Neural progenitor cell (in vitro differentiated cells): ENCODE measurements around the gene ATP2B3. TPM values are rescaled to one million over a fixed set of nuclear protein-coding genes. Genes with fewer than 3 reads are reported as not detected.

ENCODE experiments used
- DNase-seq: peaks from one replicate; pipeline ENCODE4 v3.0.0-alpha.2; 2016; ENCODE audit warnings: low spot score
- H2AFZ ChIP-seq: fragments of 200-600 bp; sonication (generic); replicated peaks from 2 replicates; pipeline ENCODE4 v1.6.1; 2016; ENCODE audit warnings: antibody characterized with exemption
- H3F3A ChIP-seq: fragments of 200-600 bp; sonication (generic); 2 replicates; pipeline ENCODE4 v1.6.1; 2016; ENCODE audit warnings: antibody characterized with exemption, low read depth
- H3K27ac ChIP-seq: fragments of 200-600 bp; sonication (generic); 2 replicates; pipeline ENCODE4 v1.5.1; 2016; ENCODE audit warnings: mild to moderate bottlenecking
- H3K27me3 ChIP-seq: fragments of 200-600 bp; sonication (generic); 2 replicates; pipeline ENCODE4 v1.6.1; 2016; ENCODE audit warnings: mild to moderate bottlenecking, moderate library complexity
- H3K36me3 ChIP-seq: fragments of 200-600 bp; sonication (generic); 2 replicates; pipeline ENCODE4 v1.5.1; 2016
- H3K4me1 ChIP-seq: fragments of 200-600 bp; sonication (generic); 2 replicates; pipeline ENCODE4 v1.6.1; 2016; ENCODE audit warnings: mixed run types
- H3K4me2 ChIP-seq: fragments of 200-600 bp; sonication (generic); 2 replicates; pipeline ENCODE4 v1.6.1; 2016
- H3K4me3 ChIP-seq: fragments of 200-600 bp; sonication (generic); 2 replicates; pipeline ENCODE4 v1.5.1; 2016
- H3K79me2 ChIP-seq: fragments of 200-600 bp; sonication (generic); 2 replicates; pipeline ENCODE4 v1.6.1; 2016; ENCODE audit warnings: low read depth
- H3K9ac ChIP-seq: fragments of 200-600 bp; sonication (generic); 2 replicates; pipeline ENCODE4 v1.6.1; 2016
- H3K9me3 ChIP-seq: fragments of 200-600 bp; sonication (generic); 2 replicates; pipeline ENCODE4 v1.5.1; 2016; ENCODE audit warnings: low read depth
- H4K20me1 ChIP-seq: fragments of 200-600 bp; sonication (generic); 2 replicates; pipeline ENCODE4 v1.6.1; 2016; ENCODE audit warnings: low read depth
- H3K27ac Mint-ChIP-seq: 3 replicates; pipeline ENCODE4 v1.8.0; 2021; ENCODE audit warnings: mixed read lengths
- H3K27me3 Mint-ChIP-seq: 2 replicates; pipeline ENCODE4 v1.8.0; 2022; ENCODE audit warnings: low read depth, mild to moderate bottlenecking, inconsistent platforms, moderate library complexity, mixed read lengths; ENCODE audit not compliant: insufficient read depth
- H3K36me3 Mint-ChIP-seq: 3 replicates; pipeline ENCODE4 v1.8.0; 2021; ENCODE audit warnings: mixed read lengths
- H3K4me1 Mint-ChIP-seq: 3 replicates; pipeline ENCODE4 v1.8.0; 2021; ENCODE audit warnings: mixed read lengths
- H3K4me3 Mint-ChIP-seq: 3 replicates; pipeline ENCODE4 v1.8.0; 2021; ENCODE audit warnings: mild to moderate bottlenecking, moderate library complexity, mixed read lengths
- H3K9me3 Mint-ChIP-seq: 3 replicates; pipeline ENCODE4 v1.8.0; 2020; ENCODE audit warnings: mixed read lengths
- EZH2 ChIP-seq: fragments of 200-600 bp; sonication (generic); IDR thresholded peaks from 2 replicates; pipeline ENCODE4 v1.6.1; 2017; ENCODE audit warnings: antibody characterized with exemption, mild to moderate bottlenecking, moderate library complexity
- EZH2phosphoT487 ChIP-seq: fragments of 200-600 bp; sonication (generic); IDR thresholded peaks from 2 replicates; pipeline ENCODE4 v1.6.1; 2017; ENCODE audit warnings: antibody characterized with exemption
- total RNA-seq: library from RNA; depleted of rRNA; stranded (reverse); fragments of >200 nt; gene quantifications from 2 replicates; pipeline ENCODE4 v1.2.3, GENCODE V29; 2015; ENCODE audit warnings: low replicate concordance
- TF ChIP-seq, protein P1 (sequence below): fragments of 200-600 bp; sonication (generic); IDR thresholded peaks from 2 replicates; pipeline ENCODE4 v1.5.1; 2017; ENCODE audit warnings: antibody characterized with exemption, mild to moderate bottlenecking

The ATP2B3 gene
- total RNA-seq, 1 donor from 2014 or later: not detected

DNA sequence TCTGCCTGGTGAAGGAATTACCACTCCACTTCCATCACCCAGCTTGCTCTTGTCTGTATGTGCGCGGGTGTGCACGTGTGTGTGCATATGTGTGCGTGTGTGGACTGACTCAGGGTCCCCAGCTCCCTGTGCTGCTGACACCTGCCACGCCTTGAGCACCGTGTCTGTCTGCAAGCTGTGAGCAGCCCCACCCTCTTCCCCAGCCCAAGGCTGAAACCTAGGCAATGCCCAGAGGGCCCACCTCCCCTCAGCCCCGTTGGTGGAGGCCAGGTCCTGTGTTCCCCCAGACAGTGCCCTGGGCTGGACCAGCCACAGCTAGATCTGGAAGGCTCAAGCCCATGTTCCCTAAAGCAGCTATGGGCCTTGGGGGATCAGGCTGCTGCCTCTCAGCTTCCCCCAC, 83.5 kb downstream of the ATP2B3 start:
- no peak for DNase-seq
- Mint-ChIP-seq H3K4me3 (peak overlapping the region; percentile 85), H3K27ac (no peak overlapping the region), H3K9me3 (peaks cover 43% of the 10 kb centered on the region), H3K36me3 (peaks cover 3% of the 10 kb centered on the region), H3K27me3 (peaks cover 11% of the 10 kb centered on the region), H3K4me1 (peaks cover 17% of the 10 kb centered on the region)
- TF ChIP-seq EZH2phosphoT487 (no peak), EZH2 (no peak)
- TF ChIP-seq, protein P1, sequence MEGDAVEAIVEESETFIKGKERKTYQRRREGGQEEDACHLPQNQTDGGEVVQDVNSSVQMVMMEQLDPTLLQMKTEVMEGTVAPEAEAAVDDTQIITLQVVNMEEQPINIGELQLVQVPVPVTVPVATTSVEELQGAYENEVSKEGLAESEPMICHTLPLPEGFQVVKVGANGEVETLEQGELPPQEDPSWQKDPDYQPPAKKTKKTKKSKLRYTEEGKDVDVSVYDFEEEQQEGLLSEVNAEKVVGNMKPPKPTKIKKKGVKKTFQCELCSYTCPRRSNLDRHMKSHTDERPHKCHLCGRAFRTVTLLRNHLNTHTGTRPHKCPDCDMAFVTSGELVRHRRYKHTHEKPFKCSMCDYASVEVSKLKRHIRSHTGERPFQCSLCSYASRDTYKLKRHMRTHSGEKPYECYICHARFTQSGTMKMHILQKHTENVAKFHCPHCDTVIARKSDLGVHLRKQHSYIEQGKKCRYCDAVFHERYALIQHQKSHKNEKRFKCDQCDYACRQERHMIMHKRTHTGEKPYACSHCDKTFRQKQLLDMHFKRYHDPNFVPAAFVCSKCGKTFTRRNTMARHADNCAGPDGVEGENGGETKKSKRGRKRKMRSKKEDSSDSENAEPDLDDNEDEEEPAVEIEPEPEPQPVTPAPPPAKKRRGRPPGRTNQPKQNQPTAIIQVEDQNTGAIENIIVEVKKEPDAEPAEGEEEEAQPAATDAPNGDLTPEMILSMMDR: no peak
- Histone ChIP-seq H3K9ac (no peak overlapping the region), H3K79me2 (peaks cover 20% of the 10 kb centered on the region), H4K20me1 (peaks cover 5% of the 10 kb centered on the region), H2AFZ (no peak overlapping the region), H3K27ac (no peak overlapping the region), H3K4me2 (no peak overlapping the region), H3F3A (no peaks in the 10 kb centered on the region), H3K4me3 (no peak overlapping the region), H3K27me3 (peaks cover 4% of the 10 kb centered on the region), H3K9me3 (no peaks in the 10 kb centered on the region), H3K4me1 (no peaks in the 10 kb centered on the region), H3K36me3 (no peaks in the 10 kb centered on the region)

- TF ChIP-seq, protein P1: no peak
- TF ChIP-seq EZH2 (no peak), EZH2phosphoT487 (no peak)
- peaks cover 14% of the 10 kb centered on the region for H3K27me3 Mint-ChIP-seq
- H3K4me3 Mint-ChIP-seq: peak overlapping the region; percentile 63
- Histone ChIP-seq H3K9ac (no peak overlapping the region), H3K79me2 (peaks cover 19% of the 10 kb centered on the region), H3K4me1 (no peaks in the 10 kb centered on the region), H2AFZ (no peak overlapping the region), H3K36me3 (no peaks in the 10 kb centered on the region), H3K4me3 (no peak overlapping the region), H3K27me3 (peaks cover 10% of the 10 kb centered on the region), H3F3A (no peaks in the 10 kb centered on the region), H3K9me3 (no peaks in the 10 kb centered on the region), H4K20me1 (peaks cover 5% of the 10 kb centered on the region), H3K4me2 (no peak overlapping the region), H3K27ac (no peak overlapping the region)
- H3K9me3 Mint-ChIP-seq: peaks cover 43% of the 10 kb centered on the region
- H3K27ac Mint-ChIP-seq: no peak overlapping the region
- H3K4me1 Mint-ChIP-seq: peaks cover 17% of the 10 kb centered on the region
- no peak for DNase-seq
- H3K36me3 Mint-ChIP-seq: peaks cover 2% of the 10 kb centered on the region
Observed at GRCh38 chrX:153601511-153602110, 84.2 kb downstream of the ATP2B3 start.

- Mint-ChIP-seq H3K4me3 (no peak overlapping the region), H3K9me3 (peaks cover 42% of the 10 kb centered on the region), H3K36me3 (peaks cover 2% of the 10 kb centered on the region), H3K27ac (no peak overlapping the region), H3K27me3 (peaks cover 14% of the 10 kb centered on the region), H3K4me1 (peaks cover 17% of the 10 kb centered on the region)
- Histone ChIP-seq H3K9me3 (no peaks in the 10 kb centered on the region), H3K9ac (no peak overlapping the region), H3K27me3 (peaks cover 18% of the 10 kb centered on the region), H3K79me2 (peaks cover 9% of the 10 kb centered on the region), H3K4me1 (no peaks in the 10 kb centered on the region), H2AFZ (no peak overlapping the region), H3F3A (no peaks in the 10 kb centered on the region), H3K4me2 (no peak overlapping the region), H3K36me3 (no peaks in the 10 kb centered on the region), H4K20me1 (peaks cover 5% of the 10 kb centered on the region), H3K27ac (no peak overlapping the region), H3K4me3 (no peak overlapping the region)
- DNase-seq: no peak
- TF ChIP-seq EZH2phosphoT487: no peak
- TF ChIP-seq, protein P1: no peak
- TF ChIP-seq EZH2: no peak
Observed at GRCh38 chrX:153602601-153603000, 85.2 kb downstream of the ATP2B3 start.
